IPS-20b (cell line): Measurements from ENCODE around the gene SYS1.

Source experiments
- H3K27ac ChIP-seq: one replicate; pipeline ENCODE4 v1.5.1; 2013; ENCODE audit warnings: low read length
- H3K27me3 ChIP-seq: 2 replicates; pipeline ENCODE4 v1.6.1; 2013; ENCODE audit warnings: mild to moderate bottlenecking, low read length, inconsistent platforms; ENCODE audit not compliant: insufficient read depth
- H3K36me3 ChIP-seq: 2 replicates; pipeline ENCODE4 v1.6.1; 2013; ENCODE audit warnings: low read depth, mild to moderate bottlenecking, inconsistent platforms, low read length, moderate library complexity; ENCODE audit not compliant: insufficient read depth
- H3K4me1 ChIP-seq: 2 replicates; pipeline ENCODE4 v1.6.1; 2013; ENCODE audit warnings: mild to moderate bottlenecking, control low read depth, inconsistent platforms, low read length, moderate library complexity; ENCODE audit not compliant: insufficient read depth
- H3K4me3 ChIP-seq: 2 replicates; pipeline ENCODE4 v1.5.1; 2013; ENCODE audit warnings: mild to moderate bottlenecking, low read length, inconsistent platforms
- H3K9ac ChIP-seq: 2 replicates; pipeline ENCODE4 v1.6.1; 2013; ENCODE audit warnings: low read depth, mild to moderate bottlenecking, inconsistent platforms, low read length, moderate library complexity
- H3K9me3 ChIP-seq: 2 replicates; pipeline ENCODE4 v1.6.1; 2013; ENCODE audit warnings: mild to moderate bottlenecking, low read depth, low read length, inconsistent platforms; ENCODE audit not compliant: insufficient read depth

Gene SYS1

GRCh38 chr20:45373353-45374100, 10.6 kb downstream of the SYS1 start:
- no peak overlapping the region; the same call in 1 of the 2 replicates for H3K9ac ChIP-seq
- peak overlapping the region; percentile 77 for H3K4me3 ChIP-seq
- peaks cover 3% of the 10 kb centered on the region; the same call in 1 of the 2 replicates for H3K36me3 ChIP-seq
- H3K27me3 ChIP-seq, result peaks cover 13% of the 10 kb centered on the region
- no peak overlapping the region for H3K27ac ChIP-seq
- no peaks in the 10 kb centered on the region for H3K9me3 ChIP-seq
- H3K4me1 ChIP-seq, result no peaks in the 10 kb centered on the region

- no peak overlapping the region for H3K27ac ChIP-seq
- H3K4me1 ChIP-seq, result no peaks in the 10 kb centered on the region
- no peaks in the 10 kb centered on the region for H3K36me3 ChIP-seq
- no peaks in the 10 kb centered on the region for H3K9me3 ChIP-seq
- H3K9ac ChIP-seq, result no peak overlapping the region
- H3K27me3 ChIP-seq, result peaks cover 13% of the 10 kb centered on the region
- peak overlapping the region; percentile 77; the same call in 1 of the 2 replicates for H3K4me3 ChIP-seq
These were observed 11.1 kb downstream of the SYS1 start for GRCh38 chr20:45374101-45374467.

GRCh38 chr20:45374966-45375365, 12.0 kb downstream of the SYS1 start:
- Histone ChIP-seq H3K27me3 (peaks cover 13% of the 10 kb centered on the region), H3K4me1 (no peaks in the 10 kb centered on the region), H3K27ac (no peak overlapping the region), H3K9ac (no peak overlapping the region), H3K9me3 (no peaks in the 10 kb centered on the region), H3K4me3 (no peak overlapping the region), H3K36me3 (no peaks in the 10 kb centered on the region)

GRCh38 chr20:45377269-45377668, 14.3 kb downstream of the SYS1 start:
- Histone ChIP-seq H3K4me3 (no peak overlapping the region), H3K9me3 (no peaks in the 10 kb centered on the region), H3K4me1 (no peaks in the 10 kb centered on the region), H3K36me3 (no peaks in the 10 kb centered on the region), H3K27ac (no peak overlapping the region), H3K27me3 (peaks cover 12% of the 10 kb centered on the region), H3K9ac (no peak overlapping the region)

GRCh38 chr20:45378191-45378590, 15.2 kb downstream of the SYS1 start, which contains the start of gene TP53TG5:
Gene TP53TG5, minus strand, starts transcription at chr20:45378325. Its CDS starts 89 bp downstream, at chr20:45378236.
- peaks cover 4% of the 10 kb centered on the region for H3K27me3 ChIP-seq
- H3K27ac ChIP-seq, result no peak within 1 kb of the TSS
- no peak within 1 kb of the TSS for H3K4me3 ChIP-seq
- no peaks in the 10 kb centered on the region for H3K4me1 ChIP-seq
- no peaks in the 10 kb centered on the region for H3K36me3 ChIP-seq
- no peak within 1 kb of the TSS for H3K9ac ChIP-seq
- no peaks in the 10 kb centered on the region for H3K9me3 ChIP-seq

- Histone ChIP-seq H3K4me1 (no peaks in the 10 kb centered on the region), H3K9me3 (no peaks in the 10 kb centered on the region), H3K36me3 (no peaks in the 10 kb centered on the region), H3K27me3 (no peaks in the 10 kb centered on the region), H3K9ac (no peak overlapping the region), H3K4me3 (no peak overlapping the region), H3K27ac (no peak overlapping the region)
These were observed 24.3 kb downstream of the SYS1 start for GRCh38 chr20:45387274-45387673.

GRCh38 chr20:45390931-45391330, 28.0 kb downstream of the SYS1 start:
- Histone ChIP-seq H3K36me3 (no peaks in the 10 kb centered on the region), H3K9ac (no peak overlapping the region), H3K9me3 (no peaks in the 10 kb centered on the region), H3K27me3 (no peaks in the 10 kb centered on the region), H3K4me1 (no peaks in the 10 kb centered on the region), H3K27ac (no peak overlapping the region), H3K4me3 (no peak overlapping the region)

- Histone ChIP-seq H3K27ac (no peak overlapping the region), H3K36me3 (no peaks in the 10 kb centered on the region), H3K9me3 (no peaks in the 10 kb centered on the region), H3K27me3 (no peaks in the 10 kb centered on the region), H3K4me3 (no peak overlapping the region), H3K4me1 (no peaks in the 10 kb centered on the region), H3K9ac (no peak overlapping the region)
These were observed 28.6 kb downstream of the SYS1 start for GRCh38 chr20:45391559-45391958.

- no peaks in the 10 kb centered on the region for H3K27me3 ChIP-seq
- no peaks in the 10 kb centered on the region for H3K4me1 ChIP-seq
- no peak overlapping the region for H3K27ac ChIP-seq
- H3K4me3 ChIP-seq, result no peak overlapping the region
- H3K9ac ChIP-seq, result no peak overlapping the region
- H3K36me3 ChIP-seq, result no peaks in the 10 kb centered on the region
- no peaks in the 10 kb centered on the region for H3K9me3 ChIP-seq
These were observed 29.8 kb downstream of the SYS1 start for GRCh38 chr20:45392733-45393132.

- Histone ChIP-seq H3K27me3 (no peaks in the 10 kb centered on the region), H3K4me1 (no peaks in the 10 kb centered on the region), H3K4me3 (no peak overlapping the region), H3K9ac (no peak overlapping the region), H3K9me3 (peaks cover 3% of the 10 kb centered on the region; the same call in 1 of the 2 replicates), H3K36me3 (no peaks in the 10 kb centered on the region), H3K27ac (no peak overlapping the region)
These were observed 31.5 kb downstream of the SYS1 start for GRCh38 chr20:45394221-45395113.

GRCh38 chr20:45395114-45395415, 32.1 kb downstream of the SYS1 start:
- H3K4me1 ChIP-seq, result no peaks in the 10 kb centered on the region
- peaks cover 8% of the 10 kb centered on the region for H3K9me3 ChIP-seq
- H3K27me3 ChIP-seq, result no peaks in the 10 kb centered on the region
- no peak overlapping the region for H3K4me3 ChIP-seq
- no peaks in the 10 kb centered on the region for H3K36me3 ChIP-seq
- no peak overlapping the region for H3K9ac ChIP-seq
- H3K27ac ChIP-seq, result no peak overlapping the region

- Histone ChIP-seq H3K27ac (no peak overlapping the region), H3K9ac (no peak overlapping the region), H3K4me1 (no peaks in the 10 kb centered on the region), H3K4me3 (no peak overlapping the region), H3K9me3 (peaks cover 21% of the 10 kb centered on the region), H3K36me3 (no peaks in the 10 kb centered on the region), H3K27me3 (peaks cover 9% of the 10 kb centered on the region)
These were observed 36.1 kb downstream of the SYS1 start for GRCh38 chr20:45399018-45399417.
